GM19372 (cell line): ENCODE results near the gene NUFIP2.
"Not testable (repeated sequence)": the region's sequence is repeated elsewhere in the genome, so short reads cannot be mapped to it uniquely, and the experiment has no call there.

Experiments
- ATAC-seq: cut with Tn5 transposase; IDR thresholded peaks from one replicate; pipeline ENCODE4 v1.9.1; 2021; ENCODE audit warnings: mild to moderate bottlenecking, low read depth, moderate library complexity; ENCODE audit not compliant: unreplicated experiment

NUFIP2 gene

GRCh38 chr17:29279397-29280070, 14.4 kb downstream of the NUFIP2 start:
- ATAC-seq: no peak

GRCh38 chr17:29278692-29279091, 15.3 kb downstream of the NUFIP2 start:
- ATAC-seq: no peak

GRCh38 chr17:29273924-29274323, 20.0 kb downstream of the NUFIP2 start:
- ATAC-seq: no peak

- ATAC-seq: not testable (repeated sequence)
Observed at GRCh38 chr17:29271980-29272379, 22.0 kb downstream of the NUFIP2 start.

- ATAC-seq: no peak
Observed at GRCh38 chr17:29263916-29264315, 30.0 kb downstream of the NUFIP2 start.

- ATAC-seq: no peak
Observed at GRCh38 chr17:29257756-29258155, 36.2 kb downstream of the NUFIP2 start.

- ATAC-seq: no peak
Observed at GRCh38 chr17:29256735-29257466, 37.0 kb downstream of the NUFIP2 start.

GRCh38 chr17:29255926-29256522, 37.9 kb downstream of the NUFIP2 start:
- no peak for ATAC-seq

GRCh38 chr17:29253037-29253436, 40.9 kb downstream of the NUFIP2 start:
- ATAC-seq: no peak

- ATAC-seq: no peak
Observed at GRCh38 chr17:29252101-29252791, 41.7 kb downstream of the NUFIP2 start.

- no peak for ATAC-seq
Observed at GRCh38 chr17:29251184-29251583, 42.8 kb downstream of the NUFIP2 start.

GRCh38 chr17:29250666-29251065, 43.3 kb downstream of the NUFIP2 start:
- ATAC-seq: no peak

- ATAC-seq: no peak
Observed at GRCh38 chr17:29248845-29249244, 45.1 kb downstream of the NUFIP2 start.

- ATAC-seq: no peak
Observed at GRCh38 chr17:29247219-29247618, 46.7 kb downstream of the NUFIP2 start.

- ATAC-seq: no peak
Observed at GRCh38 chr17:29246628-29247027, 47.3 kb downstream of the NUFIP2 start, which contains the start of gene CRYBA1. Gene CRYBA1 (plus strand): TSS chr17:29246859. CDS start chr17:29246864, 5 bp downstream.

GRCh38 chr17:29245401-29245800, 48.5 kb downstream of the NUFIP2 start:
- ATAC-seq: no peak

- no peak for ATAC-seq
Observed at GRCh38 chr17:29243792-29244191, 50.2 kb downstream of the NUFIP2 start.

GRCh38 chr17:29242790-29243189, 51.2 kb downstream of the NUFIP2 start:
- ATAC-seq: no peak

GRCh38 chr17:29242051-29242450, 51.9 kb downstream of the NUFIP2 start:
- ATAC-seq: no peak

- ATAC-seq: no peak
Observed at GRCh38 chr17:29240968-29241963, 52.7 kb downstream of the NUFIP2 start.
